A549 (cell line): ENCODE results near the gene OBSCN. TPM values are rescaled to one million over a fixed set of nuclear protein-coding genes. Genes with fewer than 3 reads are reported as not detected.

Experiments used
- ATAC-seq, 2 experiments: fragments of 200-7000 bp in 1 of 2; fragments of >200 bp in 1 of 2; cut with Nextera tagmentation in 1 of 2; cut with Tn5 transposase in 1 of 2; 3 replicates each; pipeline versions ENCODE4 v1.8.0 to v1.9.1; 2018 to 2020; ENCODE audit warnings: mild to moderate bottlenecking in 1 of 2, moderate library complexity in 1 of 2
- CTCF ChIA-PET: fragments of 300-600 bp; sonication (Branson Sonifier 250); formaldehyde crosslinking; extraction: SDS; loops from one replicate; lab custom pipeline; 2021; ENCODE audit warnings: antibody characterized with exemption, inconsistent platforms; lab: Yijun Ruan, JAX
- POLR2A ChIA-PET: fragments of 350-600 bp; formaldehyde crosslinking; extraction: SDS; loops from one replicate; lab custom pipeline; 2021; ENCODE audit warnings: antibody characterized with exemption, inconsistent platforms; lab: Yijun Ruan, JAX
- DNase-seq, 2 experiments: peaks; one replicate each; pipeline versions ENCODE4 v3.0.0 to v3.0.0-alpha.2; 2011 to 2016; ENCODE audit warnings: low read depth in 1 of 2, low spot score in 1 of 2
- FAIRE-seq: peaks from 2 replicates; lab custom pipeline; 2011; peaks lifted over from hg19 to GRCh38; lab: Jason Lieb, UNC
- H3K27ac ChIP-seq, 2 experiments: fragments of >200 bp; sonication (Bioruptor Twin); formaldehyde crosslinking; 3 replicates each; pipeline ENCODE4 v1.5.1; 2016 to 2017
- H3K4me1 ChIP-seq: fragments of >200 bp; sonication (Bioruptor Twin); formaldehyde crosslinking; 3 replicates; pipeline ENCODE4 v1.6.1; 2016
- H3K4me2 ChIP-seq: fragments of >200 bp; sonication (Bioruptor Twin); formaldehyde crosslinking; 3 replicates; pipeline ENCODE4 v1.6.1; 2016
- H3K4me3 ChIP-seq: fragments of >200 bp; sonication (Bioruptor Twin); formaldehyde crosslinking; 3 replicates; pipeline ENCODE4 v1.5.1; 2016
- H3K9me3 ChIP-seq: fragments of >200 bp; sonication (Bioruptor Twin); formaldehyde crosslinking; 3 replicates; pipeline ENCODE4 v1.6.1; 2016
- BHLHE40 ChIP-seq: IDR thresholded peaks from 2 replicates; pipeline ENCODE4 v1.6.1; 2012; ENCODE audit warnings: low read depth, low read length, inconsistent platforms
- CEBPB ChIP-seq, 2 experiments: fragments of >200 bp in 1 of 2; sonication (Bioruptor Twin) in 1 of 2; formaldehyde crosslinking in 1 of 2; IDR thresholded peaks; 2 replicates each; pipeline ENCODE4 v1.6.1; 2012 to 2016
- EHMT2 ChIP-seq: fragments of 200-600 bp; sonication (generic); IDR thresholded peaks from 2 replicates; pipeline ENCODE4 v1.6.1; 2016; ENCODE audit warnings: antibody characterized with exemption, low read depth, mild to moderate bottlenecking, moderate library complexity
- GATA3 ChIP-seq: IDR thresholded peaks from 2 replicates; pipeline ENCODE4 v1.6.1; 2012; ENCODE audit warnings: borderline replicate concordance
- HEYL ChIP-seq: fragments of 250-450 bp; sonication (Bioruptor Pico); IDR thresholded peaks from 2 replicates; pipeline ENCODE4 v1.8.0; 2021; ENCODE audit warnings: mild to moderate bottlenecking, moderate library complexity
- HOXB13 ChIP-seq: fragments of 250-450 bp; sonication (Bioruptor Pico); IDR thresholded peaks from 2 replicates; pipeline ENCODE4 v1.5.0; 2020; ENCODE audit warnings: low read depth, mild to moderate bottlenecking, moderate library complexity
- MAZ ChIP-seq: fragments of 150-350 bp; IDR thresholded peaks from 2 replicates; pipeline ENCODE4 v1.6.1; 2014; ENCODE audit warnings: antibody characterized with exemption, low read depth, low read length, borderline replicate concordance
- NFE2L2 ChIP-seq: fragments of 150-350 bp; conservative IDR thresholded peaks from 2 replicates; pipeline ENCODE4 v1.6.1; 2014; ENCODE audit warnings: low read length
- NPAS2 ChIP-seq: fragments of 250-450 bp; sonication (Bioruptor Pico); IDR thresholded peaks from 2 replicates; pipeline ENCODE4 v1.8.0; 2022; ENCODE audit warnings: mild to moderate bottlenecking, moderate library complexity, borderline replicate concordance
- NR3C1 ChIP-seq: fragments of >200 bp; sonication (Bioruptor Twin); formaldehyde crosslinking; IDR thresholded peaks from 3 replicates; pipeline ENCODE4 v1.6.1; 2017
- POLR2AphosphoS2 ChIP-seq: conservative IDR thresholded peaks from 2 replicates; pipeline ENCODE4 v1.6.1; 2012; ENCODE audit warnings: low read length, improper control_type of control experiment, inconsistent platforms
- RAD21 ChIP-seq, 2 experiments: fragments of >200 bp in 1 of 2; sonication (Bioruptor Twin) in 1 of 2; formaldehyde crosslinking in 1 of 2; IDR thresholded peaks in 1 of 2; conservative IDR thresholded peaks in 1 of 2; 2 replicates in 1 of 2; 3 replicates in 1 of 2; pipeline ENCODE4 v1.6.1; 2012 to 2018; ENCODE audit warnings: inconsistent platforms in 1 of 2
- RCOR1 ChIP-seq: fragments of 150-350 bp; IDR thresholded peaks from 2 replicates; pipeline ENCODE4 v1.6.1; 2014; ENCODE audit warnings: antibody characterized with exemption, low read length, low read depth
- SMC3 ChIP-seq: fragments of >200 bp; sonication (Bioruptor Twin); formaldehyde crosslinking; IDR thresholded peaks from 3 replicates; pipeline ENCODE4 v1.6.1; 2018; ENCODE audit warnings: inconsistent platforms
- SREBF2 ChIP-seq: fragments of 450-650 bp; IDR thresholded peaks from 2 replicates; pipeline ENCODE4 v1.6.1; 2014; ENCODE audit warnings: mild to moderate bottlenecking, moderate library complexity
- TFCP2L1 ChIP-seq: fragments of 250-450 bp; sonication (Bioruptor Pico); IDR thresholded peaks from 2 replicates; pipeline ENCODE4 v1.5.0; 2021; ENCODE audit warnings: mild to moderate bottlenecking
- ZNF302 ChIP-seq: fragments of 250-450 bp; sonication (Bioruptor Pico); IDR thresholded peaks from 2 replicates; pipeline ENCODE4 v1.9.0; 2021; ENCODE audit warnings: inconsistent platforms, mild to moderate bottlenecking, moderate library complexity
- WGBS: methylation state at CpG from one replicate; pipeline ENCODE4 v1.1.6; 2017; ENCODE audit errors: missing lambda C conversion rate; 5-methylcytosine and 5-hydroxymethylcytosine counted together
- polyA plus RNA-seq, 4 experiments: library from polyadenylated mRNA; depleted of rRNA in 3 of 4; stranded (reverse); fragments of >200 nt; fragmentation: RNase III in 1 of 4; extraction: RNeasy Plus Mini Kit Qiagen cat#74134 plus additional on column Dnase treatment in 1 of 4; gene quantifications; 2 replicates in 3 of 4; 3 replicates in 1 of 4; pipeline ENCODE4 v1.2.3, GENCODE V29; 2011 to 2017
- TF ChIP-seq, protein P1 (sequence below): fragments of 450-650 bp; IDR thresholded peaks from 2 replicates; pipeline ENCODE4 v1.6.1; 2014; ENCODE audit warnings: antibody characterized with exemption
- TF ChIP-seq, protein P2 (sequence below): IDR thresholded peaks from 2 replicates; pipeline ENCODE4 v1.6.1; 2012; ENCODE audit warnings: low read depth, borderline replicate concordance
- TF ChIP-seq, protein P3 (sequence below): fragments of >200 bp; sonication (Bioruptor Twin); formaldehyde crosslinking; IDR thresholded peaks from 3 replicates; pipeline ENCODE4 v1.5.1; 2016
- TF ChIP-seq, protein P4 (sequence below): fragments of 150-350 bp; IDR thresholded peaks from 2 replicates; pipeline ENCODE4 v1.6.1; 2014; ENCODE audit warnings: low read depth, mild to moderate bottlenecking, low read length
- TF ChIP-seq, protein P5 (sequence below): fragments of 250-450 bp; sonication (Bioruptor Pico); IDR thresholded peaks from 2 replicates; pipeline ENCODE4 v1.5.0; 2020; ENCODE audit warnings: low read depth, mild to moderate bottlenecking, moderate library complexity

The OBSCN gene
- polyA plus RNA-seq, 2 of the 4 experiments (the other 2 are of a cell fraction): 3.1 to 6.8 TPM

DNA sequence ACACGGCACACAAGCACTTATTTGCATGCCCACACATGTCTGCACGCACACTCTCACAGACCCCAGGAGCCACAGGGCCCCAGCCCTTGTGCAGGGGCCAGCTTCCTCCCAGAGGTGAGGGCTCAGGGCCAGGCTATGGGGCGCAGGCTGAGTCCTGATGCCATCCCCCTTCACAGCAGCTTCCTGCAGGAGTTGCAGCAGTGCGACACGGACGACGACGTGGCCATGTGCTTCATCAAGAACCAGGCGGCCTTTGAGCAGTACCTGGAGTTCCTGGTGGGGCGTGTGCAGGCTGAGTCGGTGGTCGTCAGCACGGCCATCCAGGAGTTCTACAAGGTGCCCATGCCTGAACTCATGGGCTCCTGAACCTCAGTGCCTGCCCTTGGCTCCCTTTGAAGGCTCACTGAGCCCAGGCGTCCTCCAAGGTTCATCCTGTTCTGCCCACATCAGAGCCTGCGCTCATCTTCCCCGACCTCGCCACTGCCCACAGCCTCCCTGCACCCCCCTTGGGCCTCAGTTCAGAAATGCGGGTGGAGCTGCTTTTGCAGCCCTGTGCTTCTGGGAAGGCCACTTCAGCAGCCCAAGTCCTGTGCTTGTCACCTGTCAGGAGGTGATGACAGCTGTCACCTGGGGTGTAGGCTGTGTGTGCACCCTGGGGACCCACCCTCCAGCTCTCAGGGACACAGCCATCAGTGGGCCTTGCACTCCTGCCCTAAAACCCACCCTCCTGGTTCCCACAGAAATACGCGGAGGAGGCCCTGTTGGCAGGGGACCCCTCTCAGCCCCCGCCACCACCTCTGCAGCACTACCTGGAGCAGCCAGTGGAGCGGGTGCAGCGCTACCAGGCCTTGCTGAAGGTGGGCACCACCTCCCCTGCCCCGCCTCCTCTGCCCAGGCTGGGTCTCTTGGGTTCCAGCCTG, 132.2 kb downstream of the OBSCN start:
- WGBS: 86% methylated on average over 22 of the region's 24 CpGs
- no peak for TF ChIP-seq HOXB13 (CRISPR knock-in tag)
- TF ChIP-seq RCOR1: no peak
- TF ChIP-seq MAZ: no peak
- TF ChIP-seq, protein P1, sequence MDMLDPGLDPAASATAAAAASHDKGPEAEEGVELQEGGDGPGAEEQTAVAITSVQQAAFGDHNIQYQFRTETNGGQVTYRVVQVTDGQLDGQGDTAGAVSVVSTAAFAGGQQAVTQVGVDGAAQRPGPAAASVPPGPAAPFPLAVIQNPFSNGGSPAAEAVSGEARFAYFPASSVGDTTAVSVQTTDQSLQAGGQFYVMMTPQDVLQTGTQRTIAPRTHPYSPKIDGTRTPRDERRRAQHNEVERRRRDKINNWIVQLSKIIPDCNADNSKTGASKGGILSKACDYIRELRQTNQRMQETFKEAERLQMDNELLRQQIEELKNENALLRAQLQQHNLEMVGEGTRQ: no peak
- no peak for TF ChIP-seq NPAS2 (CRISPR knock-in tag)
- TF ChIP-seq ZNF302 (CRISPR knock-in tag): no peak
- TF ChIP-seq, protein P2, sequence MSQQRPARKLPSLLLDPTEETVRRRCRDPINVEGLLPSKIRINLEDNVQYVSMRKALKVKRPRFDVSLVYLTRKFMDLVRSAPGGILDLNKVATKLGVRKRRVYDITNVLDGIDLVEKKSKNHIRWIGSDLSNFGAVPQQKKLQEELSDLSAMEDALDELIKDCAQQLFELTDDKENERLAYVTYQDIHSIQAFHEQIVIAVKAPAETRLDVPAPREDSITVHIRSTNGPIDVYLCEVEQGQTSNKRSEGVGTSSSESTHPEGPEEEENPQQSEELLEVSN: no peak
- TF ChIP-seq NR3C1: no peak
- TF ChIP-seq HEYL (CRISPR knock-in tag): no peak
- TF ChIP-seq BHLHE40: no peak
- TF ChIP-seq CEBPB (IDR thresholded peaks at IDR 0.05): no peak
- no peak for TF ChIP-seq GATA3
- no peak for TF ChIP-seq NFE2L2
- ChIA-PET CTCF (interaction anchor here (1.1 kb wide), 1 partner anchor 15 kb away, joined by 4 read pairs; no protein-coding TSS in a partner anchor), POLR2A (no interaction called here)
- H3K4me2 ChIP-seq: no peak overlapping the region
- no peak for DNase-seq
- no peak overlapping the region for H3K4me3 ChIP-seq
- no peak for FAIRE-seq
- H3K27ac ChIP-seq: no peak overlapping the region
- H3K9me3 ChIP-seq: peaks cover 14% of the 10 kb centered on the region
- H3K4me1 ChIP-seq: no peaks in the 10 kb centered on the region
- no peak for ATAC-seq

DNA sequence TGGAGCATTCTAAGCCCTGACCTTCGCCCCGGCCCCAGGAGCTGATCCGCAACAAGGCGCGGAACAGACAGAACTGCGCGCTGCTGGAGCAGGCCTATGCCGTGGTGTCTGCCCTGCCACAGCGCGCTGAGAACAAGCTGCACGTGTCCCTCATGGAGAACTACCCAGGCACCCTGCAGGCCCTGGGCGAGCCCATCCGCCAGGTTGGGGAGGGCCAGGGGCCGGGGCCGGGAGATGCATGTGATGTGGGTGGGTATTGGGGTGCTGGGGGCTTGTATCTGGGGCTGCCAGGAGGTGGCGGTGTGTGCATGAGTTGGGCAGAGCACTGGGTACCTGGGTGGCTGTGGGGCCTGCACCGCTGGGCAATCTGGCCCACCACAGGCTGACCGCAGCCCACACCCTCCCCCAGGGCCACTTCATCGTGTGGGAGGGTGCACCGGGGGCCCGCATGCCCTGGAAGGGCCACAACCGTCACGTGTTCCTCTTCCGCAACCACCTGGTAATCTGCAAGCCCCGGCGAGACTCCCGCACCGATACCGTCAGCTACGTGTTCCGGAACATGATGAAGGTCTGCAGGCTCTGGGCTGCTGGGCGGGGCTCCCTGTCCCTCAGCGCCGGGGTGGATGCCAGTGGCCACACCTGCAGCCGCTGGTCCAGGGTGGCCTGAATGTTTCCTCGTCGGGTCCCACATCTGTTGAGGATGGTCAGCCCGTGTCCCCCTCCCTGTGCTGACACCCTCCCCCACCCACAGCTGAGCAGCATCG, 133.0 kb downstream of the OBSCN start:
- TF ChIP-seq POLR2AphosphoS2 (no peak), SREBF2 (no peak), EHMT2 (no peak), TFCP2L1 (CRISPR knock-in tag) (no peak), SMC3 (peak; percentile 22; the same call in 1 of the 3 replicates), RAD21 (conservative IDR thresholded peaks at IDR 0.05 in 1 of 2, IDR thresholded peaks at IDR 0.05 in 1 of 2) (peak; percentile 26 to 44; a peak in 2 of 5 replicates)
- TF ChIP-seq, protein P3, sequence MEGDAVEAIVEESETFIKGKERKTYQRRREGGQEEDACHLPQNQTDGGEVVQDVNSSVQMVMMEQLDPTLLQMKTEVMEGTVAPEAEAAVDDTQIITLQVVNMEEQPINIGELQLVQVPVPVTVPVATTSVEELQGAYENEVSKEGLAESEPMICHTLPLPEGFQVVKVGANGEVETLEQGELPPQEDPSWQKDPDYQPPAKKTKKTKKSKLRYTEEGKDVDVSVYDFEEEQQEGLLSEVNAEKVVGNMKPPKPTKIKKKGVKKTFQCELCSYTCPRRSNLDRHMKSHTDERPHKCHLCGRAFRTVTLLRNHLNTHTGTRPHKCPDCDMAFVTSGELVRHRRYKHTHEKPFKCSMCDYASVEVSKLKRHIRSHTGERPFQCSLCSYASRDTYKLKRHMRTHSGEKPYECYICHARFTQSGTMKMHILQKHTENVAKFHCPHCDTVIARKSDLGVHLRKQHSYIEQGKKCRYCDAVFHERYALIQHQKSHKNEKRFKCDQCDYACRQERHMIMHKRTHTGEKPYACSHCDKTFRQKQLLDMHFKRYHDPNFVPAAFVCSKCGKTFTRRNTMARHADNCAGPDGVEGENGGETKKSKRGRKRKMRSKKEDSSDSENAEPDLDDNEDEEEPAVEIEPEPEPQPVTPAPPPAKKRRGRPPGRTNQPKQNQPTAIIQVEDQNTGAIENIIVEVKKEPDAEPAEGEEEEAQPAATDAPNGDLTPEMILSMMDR: peak; percentile 16; the same call in 1 of the 3 replicates
- TF ChIP-seq, protein P4, sequence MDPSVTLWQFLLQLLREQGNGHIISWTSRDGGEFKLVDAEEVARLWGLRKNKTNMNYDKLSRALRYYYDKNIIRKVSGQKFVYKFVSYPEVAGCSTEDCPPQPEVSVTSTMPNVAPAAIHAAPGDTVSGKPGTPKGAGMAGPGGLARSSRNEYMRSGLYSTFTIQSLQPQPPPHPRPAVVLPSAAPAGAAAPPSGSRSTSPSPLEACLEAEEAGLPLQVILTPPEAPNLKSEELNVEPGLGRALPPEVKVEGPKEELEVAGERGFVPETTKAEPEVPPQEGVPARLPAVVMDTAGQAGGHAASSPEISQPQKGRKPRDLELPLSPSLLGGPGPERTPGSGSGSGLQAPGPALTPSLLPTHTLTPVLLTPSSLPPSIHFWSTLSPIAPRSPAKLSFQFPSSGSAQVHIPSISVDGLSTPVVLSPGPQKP: no peak
- TF ChIP-seq, protein P5, sequence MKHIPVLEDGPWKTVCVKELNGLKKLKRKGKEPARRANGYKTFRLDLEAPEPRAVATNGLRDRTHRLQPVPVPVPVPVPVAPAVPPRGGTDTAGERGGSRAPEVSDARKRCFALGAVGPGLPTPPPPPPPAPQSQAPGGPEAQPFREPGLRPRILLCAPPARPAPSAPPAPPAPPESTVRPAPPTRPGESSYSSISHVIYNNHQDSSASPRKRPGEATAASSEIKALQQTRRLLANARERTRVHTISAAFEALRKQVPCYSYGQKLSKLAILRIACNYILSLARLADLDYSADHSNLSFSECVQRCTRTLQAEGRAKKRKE (CRISPR knock-in tag): no peak
- no peak overlapping the region for H3K4me2 ChIP-seq
- FAIRE-seq (no peak), DNase-seq (no peak), ATAC-seq (peak in 1 of 2 experiments; percentile 67; a peak in 3 of 6 replicates)
- 91% methylated on average over 25 of the region's 39 CpGs for WGBS
- ChIA-PET CTCF (interaction anchor here (1.0 to 1.1 kb wide), 2 partner anchors 11 to 14 kb away, joined by 4 to 5 read pairs; no protein-coding TSS in a partner anchor), POLR2A (no interaction called here)
- peaks cover 15% of the 10 kb centered on the region for H3K9me3 ChIP-seq
- no peak overlapping the region for H3K4me3 ChIP-seq
- no peak overlapping the region for H3K27ac ChIP-seq
- no peaks in the 10 kb centered on the region for H3K4me1 ChIP-seq
